Measurements from ENCODE around the gene PNLIPRP3.
A peak's percentile ranks its signal among the peaks of the same experiment; 100 is the strongest.

Gene PNLIPRP3

DNA sequence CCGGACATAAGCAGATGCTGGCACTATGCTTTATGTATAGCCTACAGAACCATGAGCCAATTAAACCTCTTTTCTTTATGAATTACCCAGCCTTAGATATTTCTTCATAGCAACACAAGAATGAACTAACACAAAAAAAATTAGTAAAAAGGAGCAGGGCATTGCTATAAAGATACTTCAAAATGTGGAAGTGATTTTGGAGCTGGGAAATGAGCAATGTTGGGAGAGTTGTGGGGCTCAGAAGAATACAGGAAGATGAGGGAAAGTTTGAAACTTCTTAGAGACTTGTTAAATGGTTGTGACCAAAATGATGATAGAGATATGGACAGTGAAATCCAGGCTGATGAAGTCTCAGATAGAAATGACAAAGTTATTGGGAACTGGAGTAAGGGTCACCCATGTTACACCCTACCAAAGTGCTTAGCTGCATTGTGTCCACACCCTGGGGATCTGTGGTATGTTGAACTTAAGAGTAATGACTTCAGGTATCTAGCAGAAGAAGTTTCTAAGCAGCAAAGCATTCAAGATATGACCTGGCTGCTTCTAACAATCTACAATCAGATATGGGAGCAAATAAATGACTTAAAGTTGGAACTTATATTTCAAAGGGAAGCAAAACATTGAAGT lies 24.2 kb downstream of the PNLIPRP3 start:
- DNase-seq: no peak

- no peak for DNase-seq
These were observed 24.7 kb downstream of the PNLIPRP3 start for GRCh38 chr10:116452338-116452720.

- no peak for DNase-seq
These were observed 29.8 kb downstream of the PNLIPRP3 start for GRCh38 chr10:116457488-116457887.

- no peak for DNase-seq
These were observed 32.6 kb downstream of the PNLIPRP3 start for GRCh38 chr10:116460219-116460618.

GRCh38 chr10:116461680-116462079 lies 34.0 kb downstream of the PNLIPRP3 start:
- DNase-seq: no peak

DNA sequence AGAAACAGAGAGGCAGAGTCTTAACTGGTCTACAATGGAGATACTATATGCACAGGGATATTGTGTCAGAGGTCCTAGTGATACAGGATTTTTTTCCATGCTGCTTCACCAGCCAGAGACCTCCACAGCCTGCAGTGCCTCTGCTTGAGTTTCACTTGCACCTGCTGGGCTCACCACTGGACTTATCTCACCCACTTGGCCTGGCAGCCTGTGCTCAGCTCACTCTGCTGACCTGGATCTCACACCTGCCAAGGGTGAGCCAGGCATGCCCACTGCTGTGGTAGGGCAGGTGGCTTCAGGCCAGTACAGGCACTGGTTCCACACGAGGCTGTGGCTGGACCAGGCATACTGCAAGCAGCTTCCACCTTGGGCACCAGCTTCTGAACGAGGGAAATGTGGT lies 36.6 kb downstream of the PNLIPRP3 start:
- DNase-seq: no peak

GRCh38 chr10:116465546-116465945 lies 37.9 kb downstream of the PNLIPRP3 start:
- DNase-seq: no peak

- no peak for DNase-seq
These were observed 39.2 kb downstream of the PNLIPRP3 start for GRCh38 chr10:116466715-116467422.

DNA sequence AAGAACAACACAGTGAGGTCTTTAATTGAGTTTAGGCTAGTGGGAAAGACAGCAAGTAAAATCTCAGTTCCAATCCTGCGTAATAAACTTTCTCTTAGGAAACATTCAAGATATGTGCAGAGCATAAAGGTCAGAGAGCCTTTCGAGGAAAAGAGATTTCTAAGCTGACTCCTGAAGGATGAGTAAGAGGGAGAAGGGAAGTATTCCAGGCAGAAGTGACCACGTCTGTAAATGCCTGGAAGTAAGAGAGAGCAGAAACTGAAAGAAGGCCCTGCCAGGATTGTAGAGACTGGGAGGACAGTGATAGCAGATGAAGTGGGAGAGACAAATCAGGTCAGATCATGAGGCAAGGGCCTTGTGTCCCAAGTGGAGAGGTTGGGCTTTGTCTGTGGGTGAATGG lies 41.8 kb downstream of the PNLIPRP3 start:
- no peak for DNase-seq

DNA sequence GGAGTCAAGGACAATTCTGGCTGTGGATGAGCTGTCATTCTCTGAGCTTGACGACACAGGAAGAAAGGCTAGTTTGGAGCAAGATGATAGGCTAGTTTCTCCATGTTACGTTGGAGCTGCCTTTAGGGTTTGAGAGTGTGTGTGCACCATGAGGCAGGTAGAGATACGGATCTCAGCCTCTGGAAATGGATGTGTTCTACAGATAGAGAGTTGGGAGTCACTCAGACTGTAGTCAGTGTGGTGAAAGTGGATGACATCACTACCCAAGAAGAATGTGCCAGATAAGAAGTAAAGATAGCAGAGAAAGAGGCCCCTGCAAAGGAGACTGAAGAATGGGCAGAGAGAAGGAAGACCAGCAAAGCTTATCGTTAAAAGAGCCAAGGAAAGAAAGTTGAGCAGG lies 42.4 kb downstream of the PNLIPRP3 start:
- no peak for DNase-seq

DNA sequence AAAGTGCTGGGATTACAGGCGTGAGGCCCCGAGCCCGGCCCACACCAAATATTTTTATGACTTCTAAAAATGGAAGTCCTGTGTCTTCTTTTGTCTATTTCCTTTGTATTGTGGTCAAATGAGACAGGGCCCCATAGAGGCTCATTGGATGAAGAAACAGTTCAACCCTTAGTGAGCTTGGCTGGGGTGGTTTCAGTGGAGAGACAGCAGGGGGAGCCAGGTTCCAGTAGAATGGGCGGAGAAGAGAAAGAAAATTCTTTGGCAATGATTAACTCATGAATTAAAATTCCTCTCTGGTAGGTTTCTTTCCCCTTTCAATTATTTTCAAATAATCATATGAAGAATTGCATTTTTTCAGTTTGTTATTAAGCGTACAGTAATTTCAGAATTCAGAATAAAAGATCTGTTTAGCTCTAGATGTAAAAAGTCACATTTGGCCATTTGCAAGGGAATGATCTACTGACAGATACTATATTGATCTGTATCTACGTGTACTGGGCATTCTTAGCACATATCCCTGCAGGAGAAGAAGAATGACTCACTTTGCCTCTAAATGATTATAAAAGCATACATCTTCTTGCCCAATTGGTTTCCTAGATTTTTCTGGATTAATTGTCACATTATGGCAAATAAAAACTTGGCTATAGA lies 43.2 kb downstream of the PNLIPRP3 start:
- DNase-seq: peak; percentile 8

DNA sequence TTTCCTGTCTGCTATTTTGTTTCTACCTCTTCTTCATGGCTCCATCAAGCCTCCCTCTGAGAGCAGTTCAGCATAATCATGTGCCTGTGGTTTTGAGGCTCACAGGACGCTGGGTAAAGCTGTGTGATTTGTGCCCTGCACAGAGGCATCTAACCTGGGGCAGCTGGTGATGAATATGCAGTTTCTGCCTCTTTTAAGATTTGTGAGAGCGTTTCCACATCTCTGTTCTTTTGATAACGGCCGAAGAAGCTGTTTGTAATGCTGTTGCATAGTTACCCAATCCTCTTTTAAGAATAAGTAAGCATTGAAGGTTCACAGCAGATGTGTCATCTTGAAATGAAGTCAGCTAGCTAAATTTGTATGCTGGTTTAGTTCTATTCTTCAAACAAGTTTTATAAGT lies 45.2 kb downstream of the PNLIPRP3 start:
- no peak for DNase-seq

DNA sequence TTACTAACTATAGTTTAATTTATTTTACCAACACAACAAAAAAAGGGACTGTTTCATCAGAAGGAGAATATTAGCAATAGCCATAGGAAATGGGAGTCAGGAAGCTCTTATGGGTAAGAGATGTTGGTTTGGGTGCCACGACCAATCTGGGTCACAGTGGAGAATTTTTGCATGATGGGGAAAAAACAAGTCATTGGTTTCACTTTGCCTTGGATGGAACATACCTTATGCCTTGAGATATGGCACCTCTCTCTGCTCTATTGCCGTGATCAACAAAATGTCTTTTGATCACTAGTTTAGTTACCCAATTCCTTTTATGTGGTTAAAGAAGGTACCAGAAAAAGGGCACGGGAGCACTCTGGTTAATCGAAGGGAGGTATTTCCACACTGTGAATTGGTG lies 48.2 kb downstream of the PNLIPRP3 start:
- DNase-seq: no peak

GRCh38 chr10:116476461-116476860 lies 48.8 kb downstream of the PNLIPRP3 start:
- no peak for DNase-seq

DNA sequence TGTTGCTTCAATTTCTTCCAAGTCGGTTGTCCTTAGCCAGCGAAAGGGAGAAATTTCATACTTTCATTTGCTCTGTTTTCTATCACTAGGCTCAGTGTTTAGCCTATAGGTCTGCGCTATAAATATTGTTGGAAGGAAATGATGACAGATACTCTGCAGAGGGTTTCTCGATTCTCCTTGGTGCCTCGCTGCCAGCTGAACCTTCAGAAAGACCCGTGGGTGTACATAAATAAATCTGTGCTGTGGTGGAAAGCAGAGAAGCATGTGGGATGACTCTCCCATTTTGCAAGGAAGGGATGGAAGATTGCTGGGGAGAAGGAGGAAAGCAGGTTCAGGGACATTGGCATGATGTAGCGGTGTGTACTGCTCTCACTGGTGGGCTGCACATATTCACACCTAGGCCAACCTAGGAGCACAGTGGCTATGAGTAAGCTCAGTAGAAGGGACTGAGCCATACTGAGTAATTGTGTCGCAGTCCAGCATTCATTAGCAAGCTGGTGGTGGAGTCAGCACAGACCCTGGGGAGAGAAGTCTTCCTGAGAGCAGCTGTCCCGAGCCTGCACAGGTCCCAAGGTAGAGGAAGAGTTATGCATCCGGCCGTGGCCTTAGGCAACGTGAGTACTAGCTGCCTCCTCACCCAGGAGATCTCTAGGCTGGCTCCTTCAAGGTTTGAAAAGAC lies 50.5 kb downstream of the PNLIPRP3 start:
- no peak for DNase-seq

GRCh38 chr10:116486770-116487448 lies 59.3 kb downstream of the PNLIPRP3 start:
- no peak for DNase-seq

DNA sequence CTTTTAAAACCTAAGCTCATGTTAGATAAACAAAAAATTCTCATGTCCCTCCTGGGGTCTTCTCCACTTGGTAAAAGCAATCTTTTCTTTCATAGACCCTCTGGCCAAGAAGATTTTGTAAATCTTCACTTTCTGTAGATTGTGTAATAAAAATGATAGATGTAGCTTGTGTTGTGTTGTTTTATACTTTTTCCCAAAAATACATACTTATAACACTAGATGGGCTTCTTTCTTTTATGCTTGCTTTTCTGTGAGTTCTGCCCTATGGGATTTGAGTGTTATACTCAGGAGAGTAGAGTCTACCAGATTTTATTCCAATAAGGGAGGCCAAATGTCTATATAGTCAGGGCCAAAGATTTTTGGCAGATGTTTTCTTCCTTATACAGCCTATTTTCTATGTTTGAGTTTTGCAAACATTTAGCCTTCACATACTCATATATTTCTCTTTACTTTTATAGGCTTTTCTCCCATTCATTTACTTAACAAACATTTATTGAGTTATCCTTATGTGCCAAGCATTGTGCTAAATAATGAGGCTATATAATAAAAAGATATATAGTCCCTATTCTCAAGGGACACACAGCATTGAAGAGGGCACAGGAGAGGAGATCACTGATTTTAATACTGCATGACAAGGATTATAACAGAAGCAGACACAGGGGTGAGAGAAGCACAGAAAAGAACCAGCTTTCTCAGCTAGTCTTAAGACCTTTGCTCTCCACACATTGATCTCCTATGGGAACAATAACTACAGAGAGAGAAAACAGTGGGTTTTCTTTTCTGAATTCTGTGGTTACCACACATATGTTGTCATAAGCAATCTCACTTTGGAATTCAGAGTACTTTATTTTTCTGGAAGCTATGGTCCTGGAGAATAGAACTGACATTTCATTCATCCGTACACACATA lies 60.1 kb downstream of the PNLIPRP3 start:
- DNase-seq: no peak

DNA sequence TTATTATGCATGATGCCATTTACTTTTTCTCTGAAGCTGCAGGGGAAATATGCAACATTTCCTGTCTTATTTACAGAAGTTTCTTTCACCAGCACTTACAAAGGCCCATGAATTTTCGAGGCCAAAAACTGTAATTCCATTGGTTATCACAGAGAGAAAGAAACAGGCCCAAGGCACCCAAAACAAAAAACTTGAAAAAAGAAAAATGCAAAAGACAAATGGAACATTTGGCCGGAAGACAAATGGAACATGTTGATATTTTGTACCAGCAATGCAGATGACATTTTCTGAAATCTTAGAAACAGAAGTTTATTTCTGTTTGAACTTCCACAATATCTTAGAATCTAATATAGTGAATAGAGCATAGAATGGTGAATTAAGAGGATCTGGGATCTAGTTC lies 61.8 kb downstream of the PNLIPRP3 start:
- DNase-seq: no peak

GRCh38 chr10:116490028-116490662 lies 62.5 kb downstream of the PNLIPRP3 start:
- DNase-seq: peak; percentile 2

DNA sequence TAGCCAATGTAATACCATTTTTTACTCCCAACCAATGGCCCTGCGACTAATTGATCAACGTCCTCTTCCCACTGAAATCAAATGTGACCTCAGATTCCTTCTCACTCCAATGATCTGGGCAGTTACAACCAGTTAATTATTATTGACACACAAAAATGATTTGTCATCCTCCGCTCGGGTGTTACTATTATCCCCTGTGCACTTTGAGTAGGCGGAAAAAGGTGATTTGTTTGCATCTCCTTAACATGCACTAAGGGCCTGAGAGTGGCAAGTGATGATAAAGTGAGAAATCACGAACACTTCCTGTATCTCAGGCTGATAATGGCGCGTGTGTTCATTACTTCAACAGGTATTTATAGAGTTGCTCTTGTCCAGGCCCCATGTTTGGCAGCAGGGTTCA lies 77.1 kb downstream of the PNLIPRP3 start:
- DNase-seq: no peak

DNA sequence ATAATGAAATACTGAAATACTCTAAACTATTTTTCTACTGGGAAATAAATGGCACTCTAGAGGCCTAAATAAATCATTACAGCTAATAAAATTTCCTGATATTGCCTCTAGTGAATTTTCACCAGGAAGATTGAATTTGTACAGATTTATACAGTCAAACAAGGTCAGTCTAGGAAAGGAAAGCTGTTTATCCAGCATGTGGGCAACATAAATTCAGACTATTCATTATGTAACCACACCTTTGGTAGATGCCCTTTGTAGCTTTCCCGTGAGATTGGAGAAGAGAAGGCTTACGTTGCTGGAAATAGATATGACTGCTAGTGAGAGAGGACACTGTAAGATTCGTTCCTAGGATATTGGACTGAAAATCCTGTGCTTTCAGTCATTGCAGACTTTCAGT lies 82.9 kb downstream of the PNLIPRP3 start:
- no peak for DNase-seq

GRCh38 chr10:116511365-116511764 lies 83.7 kb downstream of the PNLIPRP3 start:
- no peak for DNase-seq

Measured in NCI-H526 treated with DMSO at 0.1 percent for 48 hours (cell line).